Prostate gland (tissue), 2 donors: ENCODE data around the gene DUSP12. TPM values are rescaled to one million over a fixed set of nuclear protein-coding genes. Genes with fewer than 3 reads are reported as not detected.

Source experiments
- DNase-seq: peaks from one replicate; pipeline ENCODE4 v3.0.0-alpha.2; 2019; ENCODE audit warnings: low spot score
- H3K27ac ChIP-seq, 2 donors: fragments of 200-600 bp; sonication (generic); 2 replicates each; pipeline ENCODE4 v1.5.1; 2017 to 2019
- H3K27me3 ChIP-seq: fragments of 200-600 bp; sonication (generic); replicated peaks from 2 replicates; pipeline ENCODE4 v1.5.1; 2019; ENCODE audit not compliant: insufficient read depth
- H3K36me3 ChIP-seq, 2 donors: fragments of 200-600 bp; sonication (generic); 1 replicate in 1 of 2; 2 replicates in 1 of 2; pipeline versions ENCODE4 v1.5.1 to v1.8.1; 2017 to 2019
- H3K4me1 ChIP-seq: fragments of 200-600 bp; sonication (generic); replicated peaks from 2 replicates; pipeline ENCODE4 v1.5.1; 2019
- H3K4me3 ChIP-seq, 2 donors: fragments of 200-600 bp; sonication (generic); 2 replicates each; pipeline ENCODE4 v1.5.1; 2017 to 2019
- H3K9me3 ChIP-seq: fragments of 200-600 bp; sonication (generic); 2 replicates; pipeline ENCODE4 v1.5.1; 2017
- POLR2A ChIP-seq: fragments of 450-650 bp; IDR thresholded peaks from one replicate; pipeline ENCODE4 v1.6.1; 2016; ENCODE audit warnings: antibody characterized with exemption, mild to moderate bottlenecking
- POLR2AphosphoS5 ChIP-seq: sonication (generic); formaldehyde crosslinking; IDR thresholded peaks from one replicate; pipeline ENCODE4 v1.6.1; 2017; ENCODE audit warnings: antibody characterized with exemption
- WGBS: methylation state at CpG from one replicate; pipeline ENCODE4 v1.1.5; 2018; 5-methylcytosine and 5-hydroxymethylcytosine counted together
- intact Hi-C: fragments of 100-400 bp; cut with DNase I; formaldehyde crosslinking; loops from one replicate; pipeline ENCODE4 v1.14.2; 2022
- total RNA-seq, 2 donors: library from RNA; depleted of rRNA; stranded (reverse); fragments of >200 nt; gene quantifications; one replicate each; pipeline ENCODE4 v1.1.0, GENCODE V29; 2016
- TF ChIP-seq, protein P1 (sequence below), 4 experiments: fragments of 200-600 bp in 2 of 4; fragments of 450-650 bp in 2 of 4; sonication (generic) in 2 of 4; IDR thresholded peaks; 1 replicate in 3 of 4; 2 replicates in 1 of 4; pipeline ENCODE4 v1.5.1; 2016 to 2019; ENCODE audit warnings: antibody characterized with exemption in 4 of 4, mild to moderate bottlenecking in 2 of 4, moderate library complexity in 2 of 4

The DUSP12 gene
- total RNA-seq, 2 donors from 2014 or later = 34.4 to 35.6 TPM

DNA sequence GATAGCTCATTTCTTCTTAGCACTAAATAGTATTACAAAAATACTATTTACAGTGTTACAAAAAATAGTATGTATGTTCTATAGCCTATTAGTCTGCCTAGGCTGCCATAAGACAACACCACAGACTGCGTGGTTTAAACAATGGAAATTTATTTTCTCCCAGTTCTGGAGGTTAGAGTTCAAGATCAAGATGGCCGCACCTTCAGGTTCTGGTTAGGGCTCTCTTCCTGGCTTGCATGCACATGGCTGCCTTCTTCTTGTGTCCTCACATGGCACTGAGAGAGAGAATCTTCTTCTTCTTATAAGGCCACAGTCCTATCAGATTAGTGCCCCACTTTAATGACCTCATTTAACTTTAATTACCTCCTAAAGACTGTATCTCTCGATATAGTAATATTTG, 20.7 kb downstream of the DUSP12 start:
- no peak overlapping the region for H3K4me3 ChIP-seq
- H3K27ac ChIP-seq = no peak overlapping the region
- intact Hi-C loops = no loop called here
- no peak for TF ChIP-seq POLR2AphosphoS5
- no peak for TF ChIP-seq POLR2A
- TF ChIP-seq, protein P1, sequence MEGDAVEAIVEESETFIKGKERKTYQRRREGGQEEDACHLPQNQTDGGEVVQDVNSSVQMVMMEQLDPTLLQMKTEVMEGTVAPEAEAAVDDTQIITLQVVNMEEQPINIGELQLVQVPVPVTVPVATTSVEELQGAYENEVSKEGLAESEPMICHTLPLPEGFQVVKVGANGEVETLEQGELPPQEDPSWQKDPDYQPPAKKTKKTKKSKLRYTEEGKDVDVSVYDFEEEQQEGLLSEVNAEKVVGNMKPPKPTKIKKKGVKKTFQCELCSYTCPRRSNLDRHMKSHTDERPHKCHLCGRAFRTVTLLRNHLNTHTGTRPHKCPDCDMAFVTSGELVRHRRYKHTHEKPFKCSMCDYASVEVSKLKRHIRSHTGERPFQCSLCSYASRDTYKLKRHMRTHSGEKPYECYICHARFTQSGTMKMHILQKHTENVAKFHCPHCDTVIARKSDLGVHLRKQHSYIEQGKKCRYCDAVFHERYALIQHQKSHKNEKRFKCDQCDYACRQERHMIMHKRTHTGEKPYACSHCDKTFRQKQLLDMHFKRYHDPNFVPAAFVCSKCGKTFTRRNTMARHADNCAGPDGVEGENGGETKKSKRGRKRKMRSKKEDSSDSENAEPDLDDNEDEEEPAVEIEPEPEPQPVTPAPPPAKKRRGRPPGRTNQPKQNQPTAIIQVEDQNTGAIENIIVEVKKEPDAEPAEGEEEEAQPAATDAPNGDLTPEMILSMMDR (IDR thresholded peaks at IDR 0.05) = no peak
- peaks cover 7% of the 10 kb centered on the region for H3K4me1 ChIP-seq
- H3K36me3 ChIP-seq = no peaks in the 10 kb centered on the region
- no peaks in the 10 kb centered on the region for H3K9me3 ChIP-seq
- no peak for DNase-seq
- H3K27me3 ChIP-seq = no peaks in the 10 kb centered on the region
- 88% methylated on average over 3 of the region's 3 CpGs for WGBS

DNA sequence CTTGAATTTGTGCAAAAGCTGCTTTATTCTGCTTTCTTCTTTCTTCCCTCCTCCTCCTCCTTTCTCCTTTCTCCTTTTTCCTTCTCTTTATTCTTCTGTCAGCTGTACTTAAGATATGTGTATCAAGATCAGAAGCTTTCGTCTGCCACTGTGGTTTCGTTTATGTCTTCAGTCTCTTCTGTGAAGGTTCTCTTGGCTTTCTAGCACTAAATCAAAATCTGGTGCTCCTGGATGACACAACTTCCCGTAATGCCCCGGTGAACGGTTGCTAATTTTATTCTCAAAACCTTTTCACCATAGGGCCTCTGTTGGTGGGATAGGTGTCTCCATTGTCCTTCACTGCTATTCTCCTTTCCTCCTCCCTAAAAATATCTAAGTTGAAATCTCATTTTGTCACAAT, 21.6 kb downstream of the DUSP12 start:
- H3K4me1 ChIP-seq = peaks cover 7% of the 10 kb centered on the region
- H3K9me3 ChIP-seq = no peaks in the 10 kb centered on the region
- no peak overlapping the region for H3K4me3 ChIP-seq
- no peaks in the 10 kb centered on the region for H3K36me3 ChIP-seq
- no peak overlapping the region for H3K27ac ChIP-seq
- DNase-seq = no peak
- intact Hi-C loops = no loop called here
- H3K27me3 ChIP-seq = no peaks in the 10 kb centered on the region
- 79% methylated on average over 5 of the region's 5 CpGs for WGBS
- TF ChIP-seq, protein P1 (IDR thresholded peaks at IDR 0.05) = no peak
- TF ChIP-seq POLR2AphosphoS5 = no peak
- no peak for TF ChIP-seq POLR2A

DNA sequence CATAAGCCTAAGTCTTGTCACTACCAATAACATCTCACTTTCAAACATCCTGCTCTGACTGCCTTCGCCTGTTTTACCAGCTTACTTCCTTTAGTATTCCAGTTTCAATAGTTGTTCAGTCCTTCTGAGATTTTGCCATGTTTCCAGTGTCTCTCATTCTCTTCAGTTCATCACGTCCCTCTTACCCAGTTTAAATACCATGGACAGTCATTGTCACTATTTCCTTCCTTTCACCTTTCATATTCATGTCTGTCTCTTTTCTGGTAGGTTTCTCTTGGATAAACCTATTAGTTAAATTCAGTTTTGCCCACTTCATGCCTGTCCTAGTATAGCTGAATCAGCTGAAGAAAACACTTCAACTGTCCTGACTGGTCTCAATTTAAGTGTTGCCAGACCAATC, 22.4 kb downstream of the DUSP12 start:
- H3K9me3 ChIP-seq = no peaks in the 10 kb centered on the region
- intact Hi-C loops = no loop called here
- DNase-seq = no peak
- H3K4me3 ChIP-seq = no peak overlapping the region
- 71% methylated on average over 2 of the region's 2 CpGs for WGBS
- TF ChIP-seq POLR2AphosphoS5 (no peak), POLR2A (no peak)
- TF ChIP-seq, protein P1 (IDR thresholded peaks at IDR 0.05) = no peak
- H3K36me3 ChIP-seq = no peaks in the 10 kb centered on the region
- no peak overlapping the region for H3K27ac ChIP-seq
- peaks cover 5% of the 10 kb centered on the region for H3K4me1 ChIP-seq
- H3K27me3 ChIP-seq = no peaks in the 10 kb centered on the region

DNA sequence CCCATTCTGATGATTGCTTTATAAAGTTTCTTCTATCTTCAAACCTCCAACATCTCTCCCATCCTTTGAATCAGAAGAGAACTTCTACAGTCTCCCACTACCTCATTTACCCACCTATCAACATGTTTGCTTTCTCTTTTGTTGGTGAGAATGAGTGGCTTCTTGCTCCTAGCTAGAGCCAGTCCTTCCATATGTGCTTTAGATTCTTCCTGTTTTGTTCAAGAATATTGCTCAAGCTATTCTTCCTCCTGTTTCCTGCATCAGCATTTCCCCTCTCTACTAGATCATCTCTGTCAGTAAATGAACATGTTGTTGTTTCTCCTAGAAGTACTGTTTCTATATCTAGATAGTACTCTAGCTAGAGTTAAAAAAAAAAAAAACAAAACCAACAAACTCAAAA, 22.8 kb downstream of the DUSP12 start:
- DNase-seq = no peak
- TF ChIP-seq, protein P1 (IDR thresholded peaks at IDR 0.05) = no peak
- no peak for TF ChIP-seq POLR2AphosphoS5
- no peak for TF ChIP-seq POLR2A
- Histone ChIP-seq H3K4me3 (no peak overlapping the region), H3K4me1 (peaks cover under 1% of the 10 kb centered on the region), H3K36me3 (no peaks in the 10 kb centered on the region), H3K27ac (no peak overlapping the region), H3K27me3 (no peaks in the 10 kb centered on the region), H3K9me3 (no peaks in the 10 kb centered on the region)
- intact Hi-C loops = no loop called here

DNA sequence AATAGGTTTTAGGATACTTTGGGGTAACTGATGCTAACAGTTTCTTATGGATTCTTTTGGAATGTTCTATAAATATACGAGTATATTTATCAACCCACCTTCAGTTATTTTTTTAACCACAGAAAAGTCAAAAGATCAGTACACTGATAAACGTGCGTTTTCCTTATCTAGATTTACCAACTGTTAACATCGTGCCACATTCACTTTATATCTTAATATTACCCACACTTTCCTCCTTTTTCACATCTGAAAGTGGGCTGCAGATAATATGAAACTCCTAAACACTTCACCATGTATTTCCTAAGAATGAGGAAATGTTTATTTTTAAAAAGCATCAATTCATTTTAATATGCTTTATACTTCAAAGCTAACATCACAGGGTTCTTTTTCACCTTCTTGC, 24.2 kb downstream of the DUSP12 start:
- intact Hi-C loops = no loop called here
- H3K27ac ChIP-seq = no peak overlapping the region
- H3K27me3 ChIP-seq = no peaks in the 10 kb centered on the region
- TF ChIP-seq POLR2A (no peak), POLR2AphosphoS5 (no peak)
- TF ChIP-seq, protein P1 (IDR thresholded peaks at IDR 0.05) = no peak
- H3K4me1 ChIP-seq = no peaks in the 10 kb centered on the region
- DNase-seq = no peak
- H3K36me3 ChIP-seq = no peaks in the 10 kb centered on the region
- 41% methylated on average over 4 of the region's 4 CpGs for WGBS
- H3K4me3 ChIP-seq = no peak overlapping the region
- H3K9me3 ChIP-seq = no peaks in the 10 kb centered on the region
